WERI-Rb-1 (cell line): ENCODE measurements around the gene TBX15.

Experiments used
- DNase-seq: peaks from one replicate; pipeline ENCODE4 v3.0.0-alpha.2; 2020
- H3K27ac ChIP-seq: fragments of 250-450 bp; sonication (Bioruptor Pico); 2 replicates; pipeline ENCODE4 v1.5.1; 2020; ENCODE audit warnings: mild to moderate bottlenecking, moderate library complexity
- H3K27me3 ChIP-seq: fragments of 250-450 bp; sonication (Bioruptor Pico); 2 replicates; pipeline ENCODE4 v1.5.1; 2021; ENCODE audit warnings: mild to moderate bottlenecking, low read depth, moderate library complexity; ENCODE audit not compliant: insufficient read depth, severe bottlenecking
- H3K36me3 ChIP-seq: fragments of 250-450 bp; sonication (Bioruptor Pico); 2 replicates; pipeline ENCODE4 v1.5.1; 2020; ENCODE audit warnings: mild to moderate bottlenecking, moderate library complexity
- H3K4me3 ChIP-seq: 2 replicates; pipeline ENCODE4 v1.5.1; 2011; ENCODE audit warnings: low read depth, mild to moderate bottlenecking, control low read depth, low read length
- H3K9me3 ChIP-seq: fragments of 250-450 bp; sonication (Bioruptor Pico); 2 replicates; pipeline ENCODE4 v1.5.1; 2021; ENCODE audit warnings: mild to moderate bottlenecking, moderate library complexity; ENCODE audit not compliant: severe bottlenecking
- CTCF ChIP-seq: IDR thresholded peaks from 2 replicates; pipeline ENCODE4 v1.5.1; 2011; ENCODE audit warnings: low read depth, mild to moderate bottlenecking, control low read depth, inconsistent platforms, low read length

Gene TBX15

GRCh38 chr1:119012383-119012782, 24.2 kb upstream of the TBX15 start:
- TF ChIP-seq CTCF: no peak
- no peak for DNase-seq
- Histone ChIP-seq H3K4me3 (no peak overlapping the region), H3K27ac (no peak overlapping the region), H3K9me3 (no peaks in the 10 kb centered on the region), H3K27me3 (peaks cover 10% of the 10 kb centered on the region), H3K36me3 (no peaks in the 10 kb centered on the region)

GRCh38 chr1:119011706-119012105, 23.6 kb upstream of the TBX15 start:
- no peak overlapping the region for H3K4me3 ChIP-seq
- H3K27ac ChIP-seq: no peak overlapping the region
- peaks cover 17% of the 10 kb centered on the region for H3K27me3 ChIP-seq
- no peak for DNase-seq
- H3K36me3 ChIP-seq: no peaks in the 10 kb centered on the region
- no peak for TF ChIP-seq CTCF
- H3K9me3 ChIP-seq: peaks cover 4% of the 10 kb centered on the region

GRCh38 chr1:119011116-119011515, 23.0 kb upstream of the TBX15 start:
- H3K4me3 ChIP-seq: no peak overlapping the region
- peaks cover 23% of the 10 kb centered on the region for H3K27me3 ChIP-seq
- H3K27ac ChIP-seq: no peak overlapping the region
- H3K36me3 ChIP-seq: no peaks in the 10 kb centered on the region
- peaks cover 6% of the 10 kb centered on the region for H3K9me3 ChIP-seq
- no peak for DNase-seq
- TF ChIP-seq CTCF: no peak

- DNase-seq: no peak
These were observed 22.1 kb upstream of the TBX15 start for GRCh38 chr1:119010201-119010600.

GRCh38 chr1:119009312-119009655, 21.1 kb upstream of the TBX15 start:
- H3K27me3 ChIP-seq: peaks cover 29% of the 10 kb centered on the region
- no peak overlapping the region for H3K4me3 ChIP-seq
- no peaks in the 10 kb centered on the region for H3K36me3 ChIP-seq
- H3K9me3 ChIP-seq: peaks cover 10% of the 10 kb centered on the region
- no peak for TF ChIP-seq CTCF
- DNase-seq: no peak
- H3K27ac ChIP-seq: no peak overlapping the region

More at GRCh38 chr1:119010201-119010600, 22.1 kb upstream of the TBX15 start:
- no peaks in the 10 kb centered on the region for H3K36me3 ChIP-seq
- H3K9me3 ChIP-seq: peaks cover 10% of the 10 kb centered on the region
- TF ChIP-seq CTCF: no peak
- peaks cover 29% of the 10 kb centered on the region for H3K27me3 ChIP-seq
- no peak overlapping the region for H3K27ac ChIP-seq
- H3K4me3 ChIP-seq: no peak overlapping the region

GRCh38 chr1:119008483-119009311, 20.6 kb upstream of the TBX15 start:
- peak overlapping the region; percentile 55 for H3K4me3 ChIP-seq
- DNase-seq: peak; percentile 51

More at GRCh38 chr1:119008483-119009311, 20.6 kb upstream of the TBX15 start:
- Histone ChIP-seq H3K9me3 (peaks cover 10% of the 10 kb centered on the region), H3K36me3 (no peaks in the 10 kb centered on the region), H3K27me3 (peaks cover 29% of the 10 kb centered on the region), H3K27ac (no peak overlapping the region)
- TF ChIP-seq CTCF: peak; percentile 36; the same call in 1 of the 2 replicates
